SK-MEL-5 (cell line): ENCODE data around the gene TUBA1A. TPM values are rescaled to one million over a fixed set of nuclear protein-coding genes. Genes with fewer than 3 reads are reported as not detected.

Experiments
- small RNA-seq, 2 experiments: library from RNA; depleted of rRNA; stranded (forward); fragments of <200 nt; gene quantifications; one replicate each; pipeline ENCODE3, GENCODE V24; 2014
- total RNA-seq: library from RNA; depleted of rRNA; stranded (reverse); fragments of >200 nt; shearing (Covaris generic); gene quantifications from 2 replicates; pipeline ENCODE4 v1.2.3, GENCODE V29; 2014; rRNA removed

TUBA1A gene
- total RNA-seq, 1 experiment from 2014 or later, result 147 TPM

Small RNA genes lying within 50 kb of the gene (small RNA-seq; reads per million reads assigned to genes)
- gene RF00017, result 0 reads per million in 2 experiments

Other genes starting within 250 kb of the TUBA1A start
- 92.3 and 95.8 TPM in 2 replicates for gene ARF3, start 231.6 kb downstream of the TUBA1A start, total RNA-seq
- 3.4 and 5.1 TPM in 2 replicates for gene WNT10B, start 217.3 kb downstream of the TUBA1A start, total RNA-seq
- not detected in 2 replicates for gene WNT1, start 210.8 kb downstream of the TUBA1A start, total RNA-seq
- 0.03 TPM in 1 of 2 replicates, not detected in the other for gene DDN, start 189.7 kb downstream of the TUBA1A start, total RNA-seq
- 115 and 133 TPM in 2 replicates for gene PRKAG1, start 170.3 kb downstream of the TUBA1A start, total RNA-seq
- gene KMT2D, start 128.3 kb downstream of the TUBA1A start, total RNA-seq, result 14.5 and 16.1 TPM in 2 replicates
- gene RHEBL1, start 119.1 kb downstream of the TUBA1A start, total RNA-seq, result 5.2 and 7.8 TPM in 2 replicates
- gene DHH, start 94.3 kb downstream of the TUBA1A start, total RNA-seq, result 0.05 and 0.21 TPM in 2 replicates
- gene LMBR1L, start 78.2 kb downstream of the TUBA1A start, total RNA-seq, result 20.6 and 21.7 TPM in 2 replicates
- 1,958 and 1,976 TPM in 2 replicates for gene TUBA1B, start 57.7 kb downstream of the TUBA1A start, total RNA-seq
- 315 and 342 TPM in 2 replicates for gene TUBA1C, start 76.0 kb upstream of the TUBA1A start, total RNA-seq
- not detected in 2 replicates for gene PRPH, start 106.1 kb upstream of the TUBA1A start, total RNA-seq
- 17.9 and 28.6 TPM in 2 replicates for gene TROAP, start 134.2 kb upstream of the TUBA1A start, total RNA-seq
- 3.5 and 3.6 TPM in 2 replicates for gene C1QL4, start 148.1 kb upstream of the TUBA1A start, total RNA-seq
- gene DNAJC22, start 157.8 kb upstream of the TUBA1A start, total RNA-seq, result 11.9 and 13.2 TPM in 2 replicates
- gene SPATS2, start 178.4 kb upstream of the TUBA1A start, total RNA-seq, result 57.0 and 71.5 TPM in 2 replicates